MV-4-11 (cell line): ENCODE measurements around the gene ITPR3.

ENCODE experiments used
- DNase-seq: peaks from one replicate; lab custom pipeline; 2025; lab: John Stamatoyannopoulos, UW

Gene ITPR3

GRCh38 chr6:33686981-33687975 is 66.2 kb downstream of the ITPR3 start:
- no peak for DNase-seq

GRCh38 chr6:33688006-33688405 is 66.9 kb downstream of the ITPR3 start:
- DNase-seq = no peak

DNA sequence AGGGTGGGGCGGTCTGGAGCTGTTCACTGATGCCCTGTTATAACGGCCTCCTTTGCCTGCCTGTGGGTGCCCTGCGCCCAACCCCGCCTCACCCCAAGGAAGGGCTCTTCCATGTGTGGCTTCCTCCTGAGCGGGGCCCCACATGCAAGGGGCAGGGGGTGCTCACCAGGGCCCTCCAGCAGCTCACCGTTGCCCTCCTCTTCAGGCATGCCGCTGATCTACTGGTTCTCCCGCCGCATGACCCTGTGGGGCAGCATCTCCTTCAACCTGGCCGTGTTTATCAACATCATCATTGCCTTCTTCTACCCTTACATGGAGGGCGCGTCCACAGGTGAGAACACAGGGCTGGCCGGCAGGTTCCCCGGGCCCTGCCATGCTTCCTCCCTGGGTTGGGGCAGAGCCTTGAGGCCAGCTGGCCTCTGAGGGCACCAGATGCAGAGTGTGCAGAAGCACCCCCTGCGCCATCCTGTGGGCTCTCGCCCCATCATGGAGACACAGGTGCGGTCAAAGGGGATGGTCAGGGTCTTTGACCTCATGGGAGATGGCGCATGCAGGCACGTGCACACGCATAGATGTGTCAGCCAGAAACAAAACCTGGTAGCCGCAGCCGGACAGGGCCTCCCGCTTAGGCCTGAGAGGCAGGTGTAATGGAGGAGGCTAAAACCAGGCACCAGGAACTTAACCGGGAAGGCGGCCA is 67.5 kb downstream of the ITPR3 start:
- DNase-seq = no peak

DNA sequence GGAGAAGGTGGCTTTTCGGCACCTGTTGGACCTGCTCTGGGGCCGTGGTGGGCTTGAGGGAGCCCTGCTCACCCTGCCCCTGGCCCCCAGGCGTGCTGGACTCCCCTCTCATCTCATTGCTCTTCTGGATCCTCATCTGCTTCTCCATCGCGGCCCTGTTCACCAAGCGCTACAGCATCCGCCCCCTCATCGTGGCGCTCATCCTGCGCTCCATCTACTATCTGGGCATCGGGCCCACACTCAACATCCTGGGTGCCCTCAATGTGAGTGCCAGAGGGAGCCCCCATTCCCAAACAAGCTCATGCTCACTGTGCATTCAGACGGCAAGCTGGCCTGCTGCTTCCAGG is 68.0 kb downstream of the ITPR3 start:
- DNase-seq = no peak

- no peak for DNase-seq
Observed at GRCh38 chr6:33689879-33690278, 68.8 kb downstream of the ITPR3 start.

- DNase-seq = no peak
Observed at GRCh38 chr6:33690766-33691165, 69.6 kb downstream of the ITPR3 start.

GRCh38 chr6:33691456-33692077 is 70.4 kb downstream of the ITPR3 start:
- DNase-seq = no peak

DNA sequence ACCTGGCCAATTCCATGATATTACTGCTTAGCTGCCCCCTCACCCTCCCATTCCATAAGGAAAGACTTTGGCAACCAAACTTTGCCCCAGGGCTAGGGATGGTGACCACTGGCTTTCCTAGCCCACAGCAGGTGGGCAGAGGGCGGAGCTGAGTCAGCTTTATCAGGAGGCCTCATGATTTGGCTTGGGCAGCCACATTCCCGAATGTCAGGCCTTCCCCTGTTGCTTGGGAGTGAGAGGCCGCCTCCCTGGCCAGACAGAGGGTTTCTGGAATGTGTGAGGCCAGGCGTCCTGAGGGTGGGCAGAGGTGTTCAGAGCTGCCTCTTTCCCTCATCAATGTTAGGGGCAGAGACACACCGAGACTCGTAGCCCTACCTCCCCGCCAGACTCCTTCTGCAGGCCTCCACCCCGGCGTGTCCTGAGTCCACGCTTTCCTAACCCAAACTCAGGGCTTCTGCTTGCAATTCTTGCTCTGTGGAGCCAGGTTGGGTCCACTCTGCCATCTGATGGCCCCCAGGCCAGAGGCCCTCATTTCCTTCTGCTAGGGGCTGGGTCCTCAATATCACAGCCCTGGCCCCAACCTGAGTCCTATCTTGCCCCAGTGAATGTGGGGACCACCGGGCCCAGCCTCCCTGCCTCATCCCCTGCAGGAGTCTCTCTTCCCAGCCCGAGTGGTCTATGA is 71.1 kb downstream of the ITPR3 start:
- DNase-seq = no peak

- peak; percentile 89 for DNase-seq
Observed at GRCh38 chr6:33692760-33693158, 71.6 kb downstream of the ITPR3 start.

DNA sequence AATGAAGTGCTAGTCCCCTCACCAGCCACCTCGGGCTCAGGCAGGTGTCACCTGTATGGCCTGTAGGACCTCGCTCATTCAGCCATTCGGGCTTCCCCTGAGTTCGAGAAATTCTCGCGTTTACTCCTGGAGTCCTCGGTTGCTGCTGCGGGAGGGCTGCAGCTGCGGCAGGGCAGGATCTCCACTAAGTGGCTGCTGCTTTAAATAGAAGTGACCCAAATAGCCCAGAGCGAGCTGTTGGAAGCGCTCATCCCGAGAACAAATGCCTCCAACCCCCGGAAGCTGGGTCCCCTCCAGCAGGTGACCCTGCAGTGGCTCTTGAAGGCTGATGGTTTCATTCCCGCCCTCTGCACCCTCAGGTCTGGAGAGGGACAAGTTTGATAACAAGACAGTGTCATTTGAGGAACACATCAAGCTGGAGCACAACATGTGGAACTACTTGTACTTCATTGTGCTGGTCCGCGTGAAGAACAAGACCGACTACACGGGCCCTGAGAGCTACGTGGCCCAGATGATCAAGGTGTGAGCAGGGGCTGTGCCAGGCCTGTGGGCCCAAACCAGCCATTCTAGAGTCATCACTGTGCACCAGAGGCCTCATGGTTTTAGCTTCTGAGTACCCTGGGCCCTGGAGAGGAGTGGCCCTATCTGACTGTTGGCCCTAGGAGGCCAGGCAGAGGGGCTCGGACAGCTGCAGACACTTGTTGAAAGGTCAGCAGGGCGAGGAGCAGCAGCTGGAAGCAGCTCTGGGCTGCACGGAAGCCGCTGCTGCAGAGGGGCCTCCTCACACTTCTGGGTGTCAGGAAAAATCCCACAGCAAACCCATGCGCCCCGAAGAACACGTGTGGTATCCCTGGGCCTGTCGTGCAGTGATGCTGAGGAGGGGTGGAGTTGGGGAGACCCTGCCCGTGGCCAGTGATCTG is 72.3 kb downstream of the ITPR3 start:
- DNase-seq = peak; percentile 39

- DNase-seq = no peak
Observed at GRCh38 chr6:33694401-33694931, 73.3 kb downstream of the ITPR3 start.

GRCh38 chr6:33694977-33695376 is 73.9 kb downstream of the ITPR3 start:
- DNase-seq = no peak

DNA sequence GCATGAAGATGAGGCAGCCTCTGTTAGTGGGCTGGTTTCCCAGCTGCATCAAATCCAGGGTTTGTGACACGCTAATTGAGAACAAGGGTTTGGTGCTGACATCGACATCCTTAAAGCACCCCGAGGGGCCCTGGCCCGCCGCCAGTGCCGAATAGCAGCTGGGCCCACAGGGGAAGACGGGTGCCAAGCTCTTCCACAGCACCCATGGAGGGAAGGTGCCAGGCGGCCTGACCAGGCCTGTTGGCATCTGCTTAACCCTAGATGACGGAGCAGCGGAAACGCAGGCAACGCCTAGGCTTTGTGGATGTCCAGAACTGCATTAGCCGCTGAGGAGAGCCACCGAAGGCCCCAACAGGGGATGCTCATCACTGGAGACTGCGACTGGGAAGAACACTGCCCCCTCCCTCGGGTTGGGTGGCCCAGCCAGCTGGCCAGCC is 74.3 kb downstream of the ITPR3 start:
- DNase-seq = no peak

GRCh38 chr6:33696076-33696475 is 75.0 kb downstream of the ITPR3 start:
- DNase-seq = no peak

- DNase-seq = no peak
Observed at GRCh38 chr6:33696548-33697518, 75.7 kb downstream of the ITPR3 start.

- no peak for DNase-seq
Observed at GRCh38 chr6:33697845-33698244, 76.7 kb downstream of the ITPR3 start.

DNA sequence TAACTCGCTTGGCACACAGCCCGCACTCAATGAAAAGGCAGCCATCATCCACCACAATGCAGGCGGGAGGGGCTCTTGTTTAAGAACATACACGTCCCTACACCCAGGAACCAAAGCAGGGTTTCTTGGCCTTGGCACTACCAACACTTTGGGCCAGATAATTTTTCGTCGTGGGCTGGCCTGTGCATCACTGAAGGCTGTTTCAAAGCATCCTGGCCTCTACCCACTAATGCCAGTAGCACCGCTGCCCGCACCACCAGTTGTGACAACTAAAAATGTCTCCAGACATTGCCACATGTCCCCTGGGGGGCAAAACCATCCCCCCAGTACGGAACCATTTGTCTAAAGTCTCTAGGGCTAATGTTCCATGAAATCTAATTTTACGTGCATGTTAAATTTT is 77.4 kb downstream of the ITPR3 start:
- no peak for DNase-seq

GRCh38 chr6:33699131-33699530 is 78.0 kb downstream of the ITPR3 start:
- no peak for DNase-seq

DNA sequence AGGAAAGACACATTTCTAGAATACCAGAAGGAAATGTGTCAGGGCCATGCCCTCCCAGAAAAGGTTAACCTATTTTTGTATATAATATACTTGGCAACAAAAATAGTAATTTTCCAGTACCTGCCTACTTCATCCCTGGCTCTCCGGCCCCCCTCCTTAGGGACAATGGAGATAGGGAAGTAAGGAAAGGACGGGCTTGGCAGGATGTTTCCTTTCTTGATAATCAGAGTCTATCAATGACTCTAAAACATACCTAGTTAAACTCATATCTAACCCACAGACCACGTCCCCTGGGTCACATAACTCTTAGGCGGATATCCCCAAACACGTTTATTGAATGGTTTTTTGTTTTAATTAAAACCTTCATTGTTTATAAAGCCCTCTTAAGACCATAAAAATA is 78.6 kb downstream of the ITPR3 start:
- DNase-seq = no peak
